ENCODE measurements around the gene PSMB10.

Gene PSMB10

DNA sequence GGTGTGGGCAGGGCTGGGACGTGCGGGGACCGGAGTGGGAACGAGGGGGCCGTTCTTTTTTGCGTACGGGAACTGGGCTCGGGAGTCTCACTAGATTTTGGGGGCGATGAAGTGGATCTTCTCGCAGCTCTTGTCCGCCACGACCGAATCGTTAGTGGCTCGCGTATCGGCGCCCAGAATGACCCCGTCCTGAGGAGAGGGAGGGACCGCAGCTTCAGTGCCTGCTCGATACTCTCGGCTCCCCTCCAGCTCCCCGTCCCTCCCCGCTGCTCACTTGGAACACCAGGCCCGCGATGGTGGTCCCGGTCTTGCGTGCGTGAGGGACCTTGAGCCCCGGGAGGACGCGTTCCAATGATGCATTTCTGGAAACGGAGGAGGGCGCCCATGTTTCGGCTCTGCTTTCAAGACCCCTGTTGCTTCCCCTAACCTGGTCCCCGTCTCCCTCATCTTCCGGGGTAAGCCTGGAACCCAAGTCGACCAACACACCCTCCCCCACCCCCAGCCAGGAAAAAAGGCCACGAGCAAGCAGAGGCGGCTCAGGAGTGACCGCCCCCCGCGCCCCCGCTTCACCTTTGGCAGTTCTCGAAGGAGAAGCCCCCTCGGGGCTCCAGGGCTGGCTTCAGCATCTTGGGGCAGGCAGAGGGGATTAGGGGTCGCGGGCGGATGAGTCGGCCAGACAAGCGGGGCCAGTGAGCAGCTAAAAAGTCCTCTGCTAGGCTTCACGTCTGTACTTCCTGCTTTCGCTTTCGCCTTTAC lies at the start of gene PSMB10:
Gene PSMB10, minus strand, starts transcription at position 727 of the 756 bp plus-strand sequence. Its CDS starts 101 bp downstream, at position 626.
- TF ChIP-seq GATA2 (IDR thresholded peaks at IDR 0.05; ENCODE audit: low read depth, low read length) = no peak
- TF ChIP-seq GATA3 (IDR thresholded peaks at IDR 0.05; ENCODE audit: low read depth, low read length) = no peak

DNA sequence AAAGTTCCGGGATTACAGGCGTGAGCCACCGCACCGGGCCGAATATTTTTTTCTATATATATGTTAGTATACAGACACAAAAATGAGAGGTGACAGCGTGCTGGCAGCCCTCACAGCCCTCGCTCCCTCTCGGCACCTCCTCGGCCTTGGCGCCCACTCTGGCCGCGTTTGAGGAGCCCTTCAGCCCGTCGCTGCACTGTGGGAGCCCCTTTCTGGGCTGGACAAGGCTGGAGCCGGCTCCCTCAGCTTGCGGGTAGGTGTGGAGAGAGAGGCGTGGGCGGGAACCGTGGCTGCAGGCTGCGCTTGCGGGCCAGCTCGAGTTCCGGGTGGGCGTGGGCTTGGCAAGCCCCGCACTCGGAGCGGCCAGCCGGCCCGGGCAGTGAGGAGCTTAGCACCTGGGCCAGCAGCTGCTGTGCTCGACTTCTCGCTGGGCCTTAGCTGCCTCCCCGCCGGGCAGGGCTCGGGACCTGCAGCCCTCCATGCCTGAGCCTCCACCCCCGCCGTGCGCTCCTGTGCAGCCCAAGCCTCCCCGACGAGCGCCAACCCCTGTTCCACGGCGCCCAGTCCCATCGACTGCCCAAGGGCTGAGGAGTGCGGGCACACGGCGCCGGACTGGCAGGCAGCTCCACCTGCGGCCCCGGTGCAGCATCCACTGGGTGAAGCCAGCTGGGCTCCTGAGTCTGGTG lies 45.5 kb upstream of the PSMB10 start:
- TF ChIP-seq GATA2 (IDR thresholded peaks at IDR 0.05; ENCODE audit: low read depth, low read length) = no peak
- TF ChIP-seq GATA3 (IDR thresholded peaks at IDR 0.05; ENCODE audit: low read depth, low read length) = no peak

DNA sequence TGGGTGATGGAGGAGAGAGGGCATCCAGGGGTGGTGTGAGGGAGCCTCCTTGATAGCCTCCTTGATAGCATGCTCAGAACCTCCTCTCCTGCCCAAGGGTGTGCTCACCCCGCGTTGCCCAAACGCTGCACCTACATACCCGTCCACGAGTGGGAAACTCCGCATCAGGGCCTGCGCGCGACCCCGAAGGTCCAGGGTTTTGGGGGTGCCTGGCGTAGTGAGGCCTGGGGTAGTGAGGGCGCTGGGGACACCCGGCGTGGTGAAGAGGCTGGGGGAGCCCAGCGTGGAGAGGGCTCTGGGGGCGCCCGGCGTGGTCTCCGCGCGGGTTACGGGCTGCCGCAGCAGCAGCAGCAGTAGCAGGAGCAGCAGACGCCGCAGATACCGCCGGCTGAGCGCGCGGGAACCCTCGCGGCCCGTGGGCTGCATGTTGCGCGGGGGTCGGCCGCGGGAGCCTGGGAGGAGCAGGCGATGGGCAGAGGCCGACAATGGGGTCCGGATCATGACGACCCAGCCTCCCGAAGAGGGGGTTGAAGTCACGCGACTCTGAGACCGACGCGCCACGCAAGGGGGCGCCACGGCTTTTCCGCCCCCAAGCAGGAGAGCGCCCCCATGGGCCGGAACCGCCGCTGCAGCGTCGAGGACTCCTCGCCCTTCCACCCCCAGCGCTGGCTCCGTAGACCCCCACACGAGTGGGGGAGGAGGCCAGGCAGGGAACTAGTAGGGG lies 43.5 kb upstream of the PSMB10 start, which contains the start of gene DPEP3:
Gene DPEP3, minus strand, starts transcription at position 545 of the 724 bp plus-strand sequence. Its CDS starts 119 bp downstream, at position 426.
- TF ChIP-seq GATA3 (IDR thresholded peaks at IDR 0.05; ENCODE audit: low read depth, low read length) (no peak), GATA2 (IDR thresholded peaks at IDR 0.05; ENCODE audit: low read depth, low read length) (no peak)

DNA sequence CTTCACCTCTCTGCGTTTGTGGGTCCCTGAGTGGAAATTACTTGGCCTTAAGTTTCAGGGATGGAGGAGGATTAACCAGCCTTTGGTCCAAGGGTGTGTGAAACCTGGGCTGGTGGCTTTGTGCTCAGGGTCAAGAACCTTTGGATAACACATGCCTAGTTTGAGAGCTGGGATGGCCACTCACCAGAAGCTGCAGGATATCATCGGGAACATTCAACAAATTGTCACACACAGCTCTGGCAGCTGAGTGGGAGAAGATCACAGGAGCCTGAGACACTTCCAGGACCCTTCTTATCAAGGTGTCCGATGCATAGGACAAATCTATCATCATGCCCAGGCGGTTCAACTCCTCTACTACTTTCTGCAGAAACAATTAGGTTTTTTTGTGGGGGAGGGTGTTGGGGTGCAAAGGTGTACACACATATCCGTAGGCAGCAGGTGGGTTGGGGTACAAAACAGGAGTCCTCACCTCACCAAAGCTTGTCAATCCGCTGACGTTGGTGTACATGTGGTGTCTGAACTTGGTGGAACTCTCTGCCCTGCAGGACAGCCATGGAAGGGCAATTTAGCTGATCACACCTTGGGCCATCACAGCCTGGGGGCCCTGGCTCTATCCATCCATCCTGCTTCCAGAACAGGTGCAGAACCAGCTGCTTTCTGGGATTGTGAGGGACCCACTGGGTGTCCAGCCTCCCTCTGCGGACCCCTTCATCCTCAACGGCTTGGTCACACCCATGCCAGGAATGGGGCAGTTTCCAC lies 41.0 kb upstream of the PSMB10 start:
- TF ChIP-seq GATA3 (IDR thresholded peaks at IDR 0.05; ENCODE audit: low read depth, low read length) (no peak), GATA2 (IDR thresholded peaks at IDR 0.05; ENCODE audit: low read depth, low read length) (no peak)

DNA sequence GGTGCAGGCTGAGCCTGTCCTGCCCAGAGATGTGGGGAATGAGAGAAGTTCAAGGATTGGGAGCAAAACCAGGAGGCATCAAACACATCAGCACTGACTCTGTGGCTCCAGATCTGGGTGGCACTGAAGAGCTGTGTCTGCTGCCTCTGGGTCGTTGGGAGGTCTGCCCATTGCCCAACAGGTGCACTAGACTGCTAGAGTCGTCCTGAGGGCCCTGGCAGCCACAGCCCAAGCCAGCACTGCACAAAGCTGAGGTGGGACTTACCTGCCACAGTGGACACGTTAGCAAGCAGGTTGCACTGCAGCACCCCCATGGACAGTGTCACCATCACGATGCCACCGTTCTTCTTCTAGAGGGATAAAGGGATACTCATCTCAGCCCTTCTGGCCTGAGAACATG lies 40.4 kb upstream of the PSMB10 start:
- TF ChIP-seq GATA3 (IDR thresholded peaks at IDR 0.05; ENCODE audit: low read depth, low read length) = no peak

DNA sequence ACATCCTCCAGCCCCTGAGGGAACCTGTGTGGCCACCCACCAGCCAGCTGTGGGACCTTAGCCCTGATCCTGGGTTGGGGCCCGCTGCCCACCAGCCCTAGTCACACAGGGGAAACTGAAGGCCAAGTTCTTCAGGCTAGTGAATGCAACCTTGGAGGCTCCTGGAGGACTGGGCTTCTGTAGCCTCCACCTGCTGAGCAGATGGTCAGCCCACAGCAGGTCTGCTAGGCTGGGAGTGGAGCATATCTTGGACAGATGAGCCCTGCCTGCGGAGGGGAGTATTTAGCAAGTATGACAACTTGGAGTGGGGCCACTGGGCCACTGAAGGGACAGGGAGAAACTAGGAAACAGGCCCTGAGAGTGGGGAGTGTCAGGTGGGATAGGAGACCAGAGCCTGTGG lies 39.6 kb upstream of the PSMB10 start:
- no peak for TF ChIP-seq GATA2 (IDR thresholded peaks at IDR 0.05; ENCODE audit: low read depth, low read length)
- TF ChIP-seq GATA3 (IDR thresholded peaks at IDR 0.05; ENCODE audit: low read depth, low read length) = no peak

DNA sequence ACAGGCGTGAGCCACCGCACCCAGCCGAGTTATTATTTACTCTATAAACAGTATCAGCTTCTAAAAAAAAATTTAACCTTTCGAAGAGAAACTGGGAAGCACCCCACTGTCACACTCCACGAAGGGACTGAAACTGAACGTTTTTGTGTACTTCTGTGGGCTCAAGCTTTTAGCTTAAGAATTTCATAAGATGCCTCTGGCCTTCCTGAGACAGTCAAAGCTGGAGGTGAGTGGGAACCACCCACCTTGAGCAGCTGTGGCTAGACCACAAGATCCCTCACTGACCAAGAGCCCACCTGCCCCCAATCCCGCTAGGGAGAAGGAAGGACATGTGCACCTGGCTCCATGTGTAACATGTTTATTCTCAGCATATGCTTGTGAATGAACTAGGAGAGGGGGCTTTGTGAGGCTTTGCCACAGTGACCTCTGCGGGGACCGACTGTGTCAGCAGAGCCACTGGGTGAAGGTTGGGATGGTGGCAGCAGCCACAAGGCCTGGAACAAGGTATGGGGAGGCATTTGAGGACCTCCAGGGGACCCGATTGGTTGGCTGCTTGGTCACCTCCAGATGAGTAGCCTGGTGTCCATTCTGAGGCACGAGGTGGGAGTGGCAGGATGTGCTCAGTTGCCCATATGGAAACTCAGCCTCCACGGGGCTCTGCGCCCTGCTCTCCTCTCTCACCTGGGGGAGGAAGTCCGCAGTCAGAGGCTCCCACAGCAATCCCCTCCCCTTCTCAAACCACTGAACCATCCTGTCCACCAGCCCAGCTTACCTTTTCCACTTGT lies 38.9 kb upstream of the PSMB10 start:
- no peak for TF ChIP-seq GATA2 (IDR thresholded peaks at IDR 0.05; ENCODE audit: low read depth, low read length)
- no peak for TF ChIP-seq GATA3 (IDR thresholded peaks at IDR 0.05; ENCODE audit: low read depth, low read length)

DNA sequence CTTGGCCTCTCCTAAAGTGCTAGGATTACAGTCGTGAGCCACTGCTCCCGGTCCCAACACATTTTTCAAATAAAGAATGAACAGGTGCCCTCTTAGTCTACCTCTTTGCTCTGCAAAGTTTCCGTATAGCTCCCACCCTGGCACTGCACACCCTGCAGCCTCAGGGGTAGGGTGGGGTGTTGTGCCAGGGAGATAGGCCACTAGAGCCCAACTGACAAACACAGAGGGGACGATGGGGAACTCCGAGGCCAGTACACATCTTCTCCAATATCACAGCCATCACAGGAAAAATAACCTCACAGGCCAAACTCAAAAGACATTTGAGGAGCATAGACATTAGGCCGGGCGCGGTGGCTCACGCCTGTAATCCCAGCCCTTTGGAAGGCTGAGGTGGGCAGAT lies 34.5 kb upstream of the PSMB10 start:
- no peak for TF ChIP-seq GATA3 (IDR thresholded peaks at IDR 0.05; ENCODE audit: low read depth, low read length)
- TF ChIP-seq GATA2 (IDR thresholded peaks at IDR 0.05; ENCODE audit: low read depth, low read length) = no peak

DNA sequence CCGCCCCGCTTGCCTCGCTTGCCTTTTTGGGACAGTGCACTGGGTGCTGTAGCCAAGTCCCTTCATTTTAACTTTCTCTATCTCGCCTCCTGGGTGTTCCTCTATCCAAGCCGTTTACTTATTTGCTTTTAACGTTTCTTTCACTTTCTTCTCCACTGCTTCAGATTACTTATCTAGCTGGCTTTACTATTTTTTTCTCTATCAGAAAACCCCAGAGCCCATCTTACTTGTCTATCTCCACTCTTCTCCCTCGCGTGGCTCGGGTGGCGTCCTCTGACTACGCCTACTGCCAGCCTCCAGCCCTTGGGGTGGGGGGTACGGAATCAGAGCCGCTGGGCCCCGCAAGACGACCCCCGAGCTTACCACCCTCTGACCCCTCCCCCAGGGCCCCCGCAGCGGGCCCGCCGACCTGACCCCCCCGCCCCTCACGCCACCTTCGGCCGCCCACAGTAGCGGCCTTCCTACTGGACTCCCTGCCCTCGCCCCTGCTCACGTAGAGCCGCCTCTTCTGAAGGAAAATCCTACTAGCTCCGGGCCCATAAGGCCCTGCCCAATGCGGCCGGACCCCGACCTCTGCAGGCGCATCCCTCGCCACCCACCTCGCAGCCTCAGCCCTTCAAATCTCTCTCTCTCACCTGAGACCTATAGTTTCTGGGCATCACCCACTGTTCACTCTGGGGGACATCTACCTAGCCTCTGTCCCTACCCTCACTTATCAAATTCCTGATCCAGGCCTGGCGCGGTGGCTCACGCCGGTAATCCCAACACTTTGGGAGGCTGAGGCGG lies 32.8 kb upstream of the PSMB10 start:
- TF ChIP-seq GATA2 (IDR thresholded peaks at IDR 0.05; ENCODE audit: low read depth, low read length) (no peak), GATA3 (IDR thresholded peaks at IDR 0.05; ENCODE audit: low read depth, low read length) (no peak)

DNA sequence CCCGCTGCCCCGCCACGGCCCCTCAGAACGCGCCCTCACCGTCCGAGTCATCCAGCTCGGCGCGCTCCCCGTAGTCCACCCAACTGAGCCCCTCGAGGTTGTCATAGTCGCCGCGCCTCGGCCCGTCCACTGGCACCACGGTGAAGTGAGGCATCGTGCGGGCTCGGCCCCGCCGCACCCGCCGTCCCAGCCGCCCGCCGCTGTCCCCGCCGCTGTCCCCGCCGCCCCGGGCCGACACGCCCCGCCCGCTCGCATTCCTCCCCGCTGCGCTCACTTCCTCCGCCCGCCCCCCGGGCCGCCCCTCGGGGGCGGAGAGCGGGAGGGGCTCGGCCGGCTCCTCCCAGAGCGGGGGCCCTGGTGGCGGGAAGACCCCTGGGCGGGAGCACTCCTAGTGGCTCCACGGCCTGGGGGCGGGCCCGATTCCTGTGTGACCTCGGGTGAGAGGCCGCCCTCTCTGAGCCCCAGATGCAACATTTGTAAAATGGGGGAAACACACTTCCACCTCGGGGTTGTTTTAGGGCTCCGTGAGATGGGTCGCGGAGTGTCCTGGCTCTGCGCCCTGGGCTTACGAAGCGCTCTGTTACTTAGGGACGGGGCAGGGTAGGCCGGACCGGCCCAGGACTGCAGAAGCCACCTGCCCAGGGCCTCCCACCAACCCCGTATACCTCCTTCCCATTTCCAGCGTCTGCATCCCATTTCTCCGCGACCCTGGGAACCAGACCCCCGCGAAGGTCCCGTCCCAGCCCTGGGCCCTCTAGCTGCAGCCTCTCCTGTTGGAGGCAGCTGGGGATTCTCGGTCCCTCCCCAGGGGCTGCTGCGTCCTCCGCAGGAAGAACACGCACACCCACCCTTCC lies 32.0 kb upstream of the PSMB10 start, which contains the start of gene SLC12A4:
Gene SLC12A4, minus strand, starts transcription at position 238 of the 854 bp plus-strand sequence. Its CDS starts 84 bp downstream, at position 154.
- no peak for TF ChIP-seq GATA3 (IDR thresholded peaks at IDR 0.05; ENCODE audit: low read depth, low read length)
- TF ChIP-seq GATA2 (IDR thresholded peaks at IDR 0.05; ENCODE audit: low read depth, low read length) = no peak

DNA sequence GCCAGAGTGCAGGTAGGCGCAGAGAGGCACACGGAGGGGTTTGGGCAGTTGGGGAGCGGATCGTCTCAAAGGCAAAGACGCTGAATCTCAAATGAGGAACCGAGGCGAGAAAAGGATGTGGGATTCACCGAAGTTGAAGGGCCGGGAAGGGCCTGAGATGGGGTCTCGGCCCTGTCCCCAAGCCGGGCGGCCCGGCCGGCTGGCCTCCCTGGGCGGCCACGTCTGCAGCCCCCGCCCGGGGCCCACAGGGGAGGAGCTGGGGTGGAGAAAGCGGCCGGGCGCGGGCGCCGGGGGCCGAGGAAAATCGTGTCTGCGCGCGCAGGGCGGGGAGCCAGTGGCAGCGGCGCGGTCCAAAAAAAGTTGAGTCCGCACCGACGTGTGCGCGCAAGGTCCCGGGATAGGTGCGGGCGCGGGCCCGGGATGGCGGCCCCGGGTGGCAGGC lies 31.3 kb upstream of the PSMB10 start:
- no peak for TF ChIP-seq GATA2 (IDR thresholded peaks at IDR 0.05; ENCODE audit: low read depth, low read length)
- TF ChIP-seq GATA3 (IDR thresholded peaks at IDR 0.05; ENCODE audit: low read depth, low read length) = no peak
